Bronchial epithelial cell (primary cell): ENCODE data around the gene C1orf21. TPM values are rescaled to one million over a fixed set of nuclear protein-coding genes. Genes with fewer than 3 reads are reported as not detected.

Source experiments
- DNase-seq: peaks from one replicate; pipeline ENCODE4 v3.0.0-alpha.2; 2010; ENCODE audit warnings: low read depth
- FAIRE-seq: peaks from 2 replicates; lab custom pipeline; 2011; peaks lifted over from hg19 to GRCh38; lab: Jason Lieb, UNC
- H3K27me3 ChIP-seq: 2 replicates; pipeline ENCODE4 v1.5.1; 2011; ENCODE audit warnings: low read length; ENCODE audit not compliant: control insufficient read depth, insufficient read depth
- H3K36me3 ChIP-seq: 2 replicates; pipeline ENCODE4 v1.5.1; 2011; ENCODE audit warnings: low read length; ENCODE audit not compliant: control insufficient read depth, insufficient read depth
- H3K4me3 ChIP-seq: 2 replicates; pipeline ENCODE4 v1.5.1; 2011; ENCODE audit warnings: mild to moderate bottlenecking, low read depth, low read length, control low read depth
- CTCF ChIP-seq: IDR thresholded peaks from 2 replicates; pipeline ENCODE4 v1.5.1; 2011; ENCODE audit warnings: mild to moderate bottlenecking, moderate library complexity, low read length, control low read depth, inconsistent platforms; ENCODE audit not compliant: insufficient read depth, severe bottlenecking
- total RNA-seq: library from RNA; depleted of rRNA; stranded (reverse); fragments of >200 nt; gene quantifications from 2 replicates; pipeline ENCODE4 v1.2.1, GENCODE V29; 2014

C1orf21 gene
- total RNA-seq, 1 donor from 2014 or later: 10.3 TPM

GRCh38 chr1:184416946-184417345 lies 30.1 kb downstream of the C1orf21 start:
- DNase-seq: peak; percentile 76
- H3K4me3 ChIP-seq: no peak overlapping the region
- no peak for FAIRE-seq
- no peaks in the 10 kb centered on the region for H3K36me3 ChIP-seq
- TF ChIP-seq CTCF: no peak
- no peaks in the 10 kb centered on the region for H3K27me3 ChIP-seq

GRCh38 chr1:184417916-184418315 lies 31.1 kb downstream of the C1orf21 start:
- H3K4me3 ChIP-seq: no peak overlapping the region
- no peak for DNase-seq
- no peak for FAIRE-seq
- H3K27me3 ChIP-seq: no peaks in the 10 kb centered on the region
- H3K36me3 ChIP-seq: no peaks in the 10 kb centered on the region
- no peak for TF ChIP-seq CTCF

- H3K27me3 ChIP-seq: no peaks in the 10 kb centered on the region
- DNase-seq (no peak), FAIRE-seq (peak; percentile 40)
- H3K4me3 ChIP-seq: no peak overlapping the region
- no peak for TF ChIP-seq CTCF
- H3K36me3 ChIP-seq: no peaks in the 10 kb centered on the region
Observed at GRCh38 chr1:184418652-184419349, 32.0 kb downstream of the C1orf21 start.

- no peak for TF ChIP-seq CTCF
- DNase-seq (peak; percentile 81), FAIRE-seq (no peak)
- Histone ChIP-seq H3K36me3 (no peaks in the 10 kb centered on the region), H3K27me3 (no peaks in the 10 kb centered on the region), H3K4me3 (no peak overlapping the region)
Observed at GRCh38 chr1:184419350-184420161, 32.7 kb downstream of the C1orf21 start.

GRCh38 chr1:184422490-184423233 lies 35.8 kb downstream of the C1orf21 start:
- TF ChIP-seq CTCF: no peak
- peak; percentile 23 for FAIRE-seq

More at GRCh38 chr1:184422490-184423233, 35.8 kb downstream of the C1orf21 start:
- DNase-seq: peak; percentile 33
- Histone ChIP-seq H3K36me3 (peaks cover 1% of the 10 kb centered on the region), H3K27me3 (no peaks in the 10 kb centered on the region), H3K4me3 (no peak overlapping the region)
